H1 (cell line): ENCODE results near the gene YIPF2. TPM values are rescaled to one million over a fixed set of nuclear protein-coding genes. Genes with fewer than 3 reads are reported as not detected.

Source experiments
- CTCF ChIA-PET: fragments of 300-600 bp; sonication (Branson Sonifier 250); formaldehyde crosslinking; loops from one replicate; lab custom pipeline; 2021; ENCODE audit not compliant: partially characterized antibody; lab: Charles Lee
- POLR2A ChIA-PET: fragments of 300-600 bp; sonication (Branson Sonifier 250); formaldehyde crosslinking; loops from one replicate; lab custom pipeline; 2021; ENCODE audit warnings: inconsistent platforms; ENCODE audit not compliant: partially characterized antibody; lab: Charles Lee
- DNase-seq, 2 experiments: peaks; one replicate each; pipeline versions ENCODE4 v3.0.0 to v3.0.0-alpha.2; 2010 to 2022; ENCODE audit warnings: low spot score in 2 of 2, low read depth in 1 of 2, mixed read lengths in 1 of 2
- FAIRE-seq: peaks from 2 replicates; lab custom pipeline; 2011; peaks lifted over from hg19 to GRCh38; lab: Jason Lieb, UNC
- H2AFZ ChIP-seq: 2 replicates; pipeline ENCODE4 v1.8.1; 2012; ENCODE audit warnings: low read length, inconsistent platforms
- H2AK5ac ChIP-seq: 2 replicates; pipeline ENCODE4 v1.6.1; 2013; ENCODE audit warnings: low read depth, low read length
- H2BK120ac ChIP-seq: replicated peaks from 2 replicates; pipeline ENCODE3; 2013; ENCODE audit warnings: low read depth, low read length, inconsistent platforms
- H2BK12ac ChIP-seq: 2 replicates; pipeline ENCODE4 v1.6.1; 2013; ENCODE audit warnings: low read depth, low read length
- H2BK15ac ChIP-seq: 2 replicates; pipeline ENCODE4 v1.6.1; 2013; ENCODE audit warnings: low read length
- H2BK20ac ChIP-seq: 2 replicates; pipeline ENCODE4 v1.6.1; 2013; ENCODE audit warnings: low read length
- H2BK5ac ChIP-seq: 2 replicates; pipeline ENCODE4 v1.6.1; 2013; ENCODE audit warnings: low read depth, low read length
- H3K14ac ChIP-seq: 2 replicates; pipeline ENCODE4 v1.6.1; 2013; ENCODE audit warnings: inconsistent platforms; ENCODE audit not compliant: insufficient read length
- H3K18ac ChIP-seq: 2 replicates; pipeline ENCODE4 v1.6.1; 2013; ENCODE audit warnings: low read length; ENCODE audit errors: extremely low read depth
- H3K23ac ChIP-seq: 2 replicates; pipeline ENCODE4 v1.6.1; 2013; ENCODE audit warnings: inconsistent platforms; ENCODE audit not compliant: insufficient read length
- H3K23me2 ChIP-seq: 2 replicates; pipeline ENCODE4 v1.6.1; 2013; ENCODE audit warnings: low read depth, low read length
- H3K27ac ChIP-seq: 2 replicates; pipeline ENCODE4 v1.6.1; 2011; ENCODE audit warnings: low read depth, low read length, inconsistent platforms
- H3K27me3 ChIP-seq, 4 experiments: replicated peaks in 1 of 4; 1 replicate in 1 of 4; 2 replicates in 3 of 4; pipeline versions ENCODE4 v1.6.1 to v1.8.1; 2011 to 2013; ENCODE audit warnings: low read length in 3 of 4, mild to moderate bottlenecking in 3 of 4, inconsistent platforms in 2 of 4, mixed read lengths in 2 of 4, moderate library complexity in 1 of 4; ENCODE audit not compliant: control insufficient read depth in 3 of 4, insufficient read depth in 3 of 4; ENCODE audit errors: extremely low read depth in 1 of 4
- H3K36me3 ChIP-seq, 4 experiments: 2 replicates each; pipeline versions ENCODE4 v1.6.1 to v1.8.1; 2011 to 2013; ENCODE audit warnings: mild to moderate bottlenecking in 4 of 4, low read length in 3 of 4, moderate library complexity in 2 of 4, control low read depth in 1 of 4, inconsistent platforms in 1 of 4; ENCODE audit not compliant: insufficient read depth in 4 of 4, control insufficient read depth in 2 of 4
- H3K4ac ChIP-seq: replicated peaks from 2 replicates; pipeline ENCODE3; 2013; ENCODE audit warnings: low read length, low read depth, mixed read lengths, inconsistent platforms; ENCODE audit not compliant: insufficient read length
- H3K4me1 ChIP-seq, 4 experiments: replicated peaks in 1 of 4; 1 replicate in 1 of 4; 2 replicates in 3 of 4; pipeline versions ENCODE4 v1.6.1 to v1.8.1; 2011 to 2013; ENCODE audit warnings: low read length in 3 of 4, inconsistent platforms in 2 of 4, mixed read lengths in 1 of 4; ENCODE audit not compliant: insufficient read depth in 4 of 4, control insufficient read depth in 3 of 4
- H3K4me2 ChIP-seq, 2 experiments: 2 replicates each; pipeline versions ENCODE4 v1.6.1 to v1.8.1; 2011 to 2013; ENCODE audit warnings: low read depth in 2 of 2, low read length in 2 of 2, control low read depth in 1 of 2, inconsistent platforms in 1 of 2, mild to moderate bottlenecking in 1 of 2; ENCODE audit not compliant: insufficient read depth in 1 of 2
- H3K4me3 ChIP-seq, 4 experiments: fragments of 200-600, 300-600 bp in 1 of 4; sonication (generic), shearing (Covaris generic), sonication (Bioruptor Twin) in 1 of 4; 2 replicates each; pipeline versions ENCODE4 v1.5.1 to v1.8.1; 2011 to 2016; ENCODE audit warnings: low read length in 4 of 4, low read depth in 3 of 4, control low read depth in 2 of 4, inconsistent platforms in 2 of 4, mild to moderate bottlenecking in 2 of 4, mixed read lengths in 1 of 4, moderate library complexity in 1 of 4; ENCODE audit not compliant: insufficient read depth in 2 of 4; ENCODE audit errors: extremely low read depth in 1 of 4
- H3K56ac ChIP-seq: replicated peaks from 2 replicates; pipeline ENCODE3; 2013; ENCODE audit warnings: low read depth, mild to moderate bottlenecking, mixed read lengths, low read length, inconsistent platforms; ENCODE audit not compliant: insufficient read length
- H3K79me1 ChIP-seq: 2 replicates; pipeline ENCODE4 v1.6.1; 2013; ENCODE audit warnings: low read depth, low read length, control low read depth
- H3K79me2 ChIP-seq, 2 experiments: 2 replicates each; pipeline versions ENCODE4 v1.6.1 to v1.8.1; 2012 to 2013; ENCODE audit warnings: low read length in 2 of 2, mild to moderate bottlenecking in 2 of 2, inconsistent platforms in 1 of 2; ENCODE audit not compliant: insufficient read depth in 2 of 2, control insufficient read depth in 1 of 2
- H3K9ac ChIP-seq, 4 experiments: replicated peaks in 1 of 4; 1 replicate in 1 of 4; 2 replicates in 3 of 4; pipeline versions ENCODE4 v1.6.1 to v1.8.1; 2011 to 2013; ENCODE audit warnings: low read depth in 3 of 4, low read length in 3 of 4, control low read depth in 2 of 4, mild to moderate bottlenecking in 2 of 4, moderate library complexity in 2 of 4, inconsistent platforms in 1 of 4; ENCODE audit errors: extremely low read depth in 1 of 4
- H3K9me3 ChIP-seq, 2 experiments: 2 replicates each; pipeline versions ENCODE4 v1.6.1 to v1.8.1; 2012 to 2013; ENCODE audit warnings: mild to moderate bottlenecking in 2 of 2, moderate library complexity in 2 of 2, control low read depth in 1 of 2, inconsistent platforms in 1 of 2, low read depth in 1 of 2, low read length in 1 of 2, mixed read lengths in 1 of 2; ENCODE audit not compliant: insufficient read depth in 2 of 2
- H4K20me1 ChIP-seq, 2 experiments: replicated peaks in 1 of 2; 2 replicates each; pipeline versions ENCODE3 to v1.8.1; 2011 to 2013; ENCODE audit warnings: inconsistent platforms in 2 of 2, low read length in 2 of 2, mild to moderate bottlenecking in 1 of 2; ENCODE audit not compliant: insufficient read depth in 2 of 2, control insufficient read depth in 1 of 2
- H4K5ac ChIP-seq: 2 replicates; pipeline ENCODE4 v1.6.1; 2013; ENCODE audit warnings: low read length, low read depth, mixed read lengths, inconsistent platforms; ENCODE audit not compliant: insufficient read length
- H4K8ac ChIP-seq: 2 replicates; pipeline ENCODE4 v1.8.0; 2013; ENCODE audit warnings: mild to moderate bottlenecking, moderate library complexity, low read length, inconsistent platforms; ENCODE audit not compliant: insufficient read depth; ENCODE audit errors: extremely low read depth
- H4K91ac ChIP-seq: replicated peaks from 2 replicates; pipeline ENCODE3; 2013; ENCODE audit warnings: low read length, mixed read lengths, inconsistent platforms; ENCODE audit not compliant: insufficient read length
- ASH2L ChIP-seq: fragments of 200-600, 300-600 bp; sonication (generic); IDR thresholded peaks from one replicate; pipeline ENCODE4 v1.7.1; 2017; ENCODE audit warnings: low read length
- BACH1 ChIP-seq: IDR thresholded peaks from 2 replicates; pipeline ENCODE4 v1.6.1; 2012; ENCODE audit warnings: low read length, improper control_type of control experiment
- EP300 ChIP-seq, 2 experiments: IDR thresholded peaks; 1 replicate in 1 of 2; 2 replicates in 1 of 2; pipeline ENCODE4 v1.6.1; 2011 to 2012; ENCODE audit warnings: low read depth in 2 of 2, low read length in 2 of 2, mild to moderate bottlenecking in 2 of 2, borderline replicate concordance in 1 of 2, inconsistent platforms in 1 of 2, moderate library complexity in 1 of 2
- KDM1A ChIP-seq: fragments of 200-600, 300-600 bp; sonication (generic); IDR thresholded peaks from 2 replicates; pipeline ENCODE4 v1.7.1; 2016; ENCODE audit warnings: mild to moderate bottlenecking, low read length, borderline replicate concordance
- PHF8 ChIP-seq: fragments of 200-600 bp; sonication (generic); conservative IDR thresholded peaks from 2 replicates; pipeline ENCODE4 v1.7.1; 2012; ENCODE audit warnings: low read depth, mild to moderate bottlenecking, inconsistent platforms, low read length, moderate library complexity
- SAP30 ChIP-seq: fragments of 300-600 bp; sonication (generic); IDR thresholded peaks from 2 replicates; pipeline ENCODE4 v1.7.1; 2012; ENCODE audit warnings: low read length, moderate library complexity, mild to moderate bottlenecking, inconsistent platforms; ENCODE audit not compliant: insufficient read depth, insufficient replicate concordance
- SIN3A ChIP-seq, 2 experiments: IDR thresholded peaks in 1 of 2; conservative IDR thresholded peaks in 1 of 2; 2 replicates each; pipeline ENCODE4 v1.6.1; 2011 to 2012; ENCODE audit warnings: low read length in 2 of 2, improper control_type of control experiment in 1 of 2, low read depth in 1 of 2, mild to moderate bottlenecking in 1 of 2
- SIRT6 ChIP-seq: IDR thresholded peaks from one replicate; pipeline ENCODE4 v1.7.1; 2012; ENCODE audit warnings: low read length, inconsistent platforms
- SUZ12 ChIP-seq: fragments of 200-600 bp; sonication (generic); IDR thresholded peaks from 2 replicates; pipeline ENCODE4 v1.6.1; 2012; ENCODE audit warnings: mild to moderate bottlenecking, inconsistent platforms, low read length, moderate library complexity, mixed read lengths
- TAF1 ChIP-seq: IDR thresholded peaks from 2 replicates; pipeline ENCODE4 v1.6.1; 2011; ENCODE audit warnings: mild to moderate bottlenecking, low read depth, low read length
- TBP ChIP-seq: IDR thresholded peaks from 2 replicates; pipeline ENCODE4 v1.6.1; 2011; ENCODE audit warnings: low read depth, low read length, improper control_type of control experiment
- WGBS, 2 experiments: shearing (Covaris generic) in 1 of 2; methylation state at CpG; one replicate each; pipeline versions ENCODE4 v1.1.6 to v1.1.7; 2013 to 2015; ENCODE audit warnings: low lambda C conversion rate in 2 of 2, mixed read lengths in 2 of 2, inconsistent platforms in 1 of 2, low coverage in 1 of 2, missing lambda C conversion rate in 1 of 2; ENCODE audit not compliant: insufficient replicate concordance in 2 of 2, insufficient coverage in 1 of 2, insufficient read length in 1 of 2; ENCODE audit errors: extremely low coverage in 1 of 2, missing lambda C conversion rate in 1 of 2; 5-methylcytosine and 5-hydroxymethylcytosine counted together
- polyA plus RNA-seq, 7 experiments: library from polyadenylated mRNA; depleted of rRNA in 3 of 7; stranded (reverse) in 5 of 7; unstranded in 2 of 7; fragments of >200 nt in 5 of 7; fragments of 200-250 nt in 2 of 7; gene quantifications; 1 replicate in 5 of 7; 2 replicates in 1 of 7; 4 replicates in 1 of 7; pipeline versions ENCODE4 v1.2.1 to v1.2.3, GENCODE V29; 2011 to 2013; ENCODE audit warnings: missing spikeins in 2 of 7, mixed read lengths in 2 of 7
- total RNA-seq: library from RNA; stranded (reverse); fragmentation: NEBNext Ultra II Directional; extraction: Animal tissue kit (Norgen Biotek cat#: 25700); gene quantifications from 2 replicates; pipeline ENCODE4 v1.2.1, GENCODE V29; 2021

YIPF2 gene
- total and polyA plus RNA-seq, 2 of the 8 experiments (the other 6 are each of a cell fraction or from before 2014, with no cell fraction given), result 48.3 to 112 TPM

DNA sequence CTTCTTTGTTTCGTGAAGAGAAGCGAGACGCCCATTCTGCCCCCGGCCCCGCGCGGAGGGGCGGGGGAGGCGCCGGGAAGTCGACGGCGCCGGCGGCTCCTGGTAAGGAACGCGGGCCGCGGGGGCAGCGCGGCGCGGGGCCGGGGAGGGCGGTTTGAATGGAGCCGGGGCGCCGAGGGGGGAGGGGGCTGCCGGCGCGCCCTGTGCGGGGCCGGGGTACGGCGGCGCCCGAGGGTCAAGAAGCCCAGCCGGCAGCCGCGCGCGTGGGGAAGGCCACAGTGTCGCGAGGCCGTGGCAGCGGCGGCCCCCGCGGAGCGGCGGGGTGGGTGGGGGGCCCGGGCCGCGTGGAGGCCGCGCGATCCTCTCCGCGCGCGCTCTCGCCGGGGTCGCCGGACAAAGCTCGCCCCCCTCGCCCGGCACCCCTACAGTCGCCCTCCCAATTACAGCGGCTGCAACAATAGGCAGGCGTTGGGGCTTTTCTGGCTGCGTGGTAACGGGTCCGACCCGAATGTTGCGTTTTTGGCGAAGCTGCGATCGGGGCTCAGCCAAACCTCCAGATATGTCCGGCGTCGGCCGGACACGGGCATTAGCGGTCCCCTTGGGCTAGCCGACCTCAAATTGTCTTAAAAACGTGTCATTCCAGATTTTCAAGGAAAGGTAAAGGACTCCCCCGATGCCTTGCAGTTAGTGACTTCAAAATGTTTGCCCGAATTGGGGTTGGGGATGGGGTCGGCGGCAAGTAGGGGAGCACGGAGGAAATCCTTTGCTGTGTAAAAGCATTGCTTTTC is 32.8 kb upstream of the YIPF2 start:
- Histone ChIP-seq H3K23me2 (peaks cover 5% of the 10 kb centered on the region), H4K5ac (peak overlapping the region; percentile 5), H2BK120ac (peak overlapping the region; percentile 55), H3K9ac (peak overlapping the region; percentile 85 to 95 (median 90)), H3K14ac (no peak overlapping the region), H3K36me3 (no peaks in the 10 kb centered on the region), H2AFZ (no peak overlapping the region), H4K8ac (peak overlapping the region; percentile 95), H2BK15ac (no peak overlapping the region), H3K4me2 (peak overlapping the region; percentile 83 to 100), H3K79me2 (peaks cover 34 to 50% of the 10 kb centered on the region in 2 experiments), H3K79me1 (peaks cover 19% of the 10 kb centered on the region), H3K4ac (peak overlapping the region; percentile 2), H3K27me3 (no peaks in the 10 kb centered on the region), H3K27ac (peak overlapping the region; percentile 85), H3K4me3 (peak overlapping the region; percentile 98 to 100 (median 99)), H4K91ac (peak overlapping the region; percentile 85), H2BK5ac (peak overlapping the region; percentile 9; the same call in 1 of the 2 replicates), H3K9me3 (no peaks in the 10 kb centered on the region), H4K20me1 (peaks cover 4% of the 10 kb centered on the region in 2 experiments), H3K23ac (no peak overlapping the region), H2BK12ac (0 out of 2 replicates have a peak overlapping the region, but pooled peaks have one; percentile 50), H2AK5ac (no peak overlapping the region), H3K4me1 (peaks cover 0 to 12% (median 7%) of the 10 kb centered on the region in 4 experiments; a peak in 6 of 7 replicates), H2BK20ac (no peak overlapping the region), H3K56ac (peak overlapping the region; percentile 59), H3K18ac (peak overlapping the region; percentile 71; the same call in 1 of the 2 replicates)
- FAIRE-seq, result no peak
- WGBS, 2 experiments, result 1% methylated on average over 36 of the region's 92 CpGs; no CpG with 5 or more reads in 1 of the 2 experiments
- DNase-seq, result peak in 1 of 2 experiments; percentile 60
- CTCF ChIA-PET, result interaction anchor here (12.4 kb wide), 1 partner anchor 22 kb away, joined by 110 read pairs; no protein-coding TSS in a partner anchor
- POLR2A ChIA-PET, result interaction anchor here (0.9 to 5.1 kb wide), 16 partner anchors 9 to 183 kb away, joined by 3 to 28 read pairs (median 4); partner anchors contain the start of genes LDLR and TMED1
- TF ChIP-seq TAF1 (peak; percentile 12; the same call in 1 of the 2 replicates), KDM1A (no peak), SIRT6 (no peak), SUZ12 (no peak), EP300 (IDR thresholded peaks at IDR 0.05; ENCODE audit: borderline replicate concordance in 1 of 2, low read depth in 2 of 2, low read length in 2 of 2) (no peak), TBP (peak; percentile 30; the same call in 1 of the 2 replicates), BACH1 (peak; percentile 53), SIN3A (conservative IDR thresholded peaks at IDR 0.05 in 1 of 2, IDR thresholded peaks at IDR 0.05 in 1 of 2; ENCODE audit: low read depth in 1 of 2, low read length in 2 of 2) (0 out of 4 replicates have a peak, but pooled peaks of 1 of the 2 experiments have one; percentile 6), SAP30 (peak; percentile 36), PHF8 (peak; percentile 53), ASH2L (peak; percentile 56)
